ENCODE data around the gene ADGRD1. TPM values are rescaled to one million over a fixed set of nuclear protein-coding genes. Genes with fewer than 3 reads are reported as not detected.
"Not testable (repeated sequence)": the region's sequence is repeated elsewhere in the genome, so short reads cannot be mapped to it uniquely, and the experiment has no call there.

ADGRD1 gene
- polyA plus RNA-seq, 1 of the 3 experiments (the other 2 are of a cell fraction): not detected

DNA sequence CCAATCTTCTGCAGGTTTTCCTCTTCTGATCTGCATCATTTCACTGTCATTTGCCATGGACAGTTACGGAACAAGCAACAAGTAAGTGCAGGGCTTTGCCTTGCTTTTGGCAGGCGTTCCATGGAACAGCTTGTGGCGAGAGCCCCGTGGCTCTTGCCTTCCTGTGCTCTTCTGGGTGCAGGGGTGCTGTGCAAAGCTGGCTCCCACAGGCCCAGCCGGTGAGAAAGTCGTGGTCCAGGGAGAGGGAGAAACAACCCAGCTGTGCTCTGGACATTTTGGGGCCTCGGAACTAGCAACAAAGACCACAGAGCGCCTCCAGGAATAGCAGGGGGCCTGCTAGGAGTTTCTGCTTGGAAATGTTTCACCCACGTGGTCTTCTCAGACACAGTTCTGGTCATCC, 164.7 kb downstream of the ADGRD1 start:
- Histone ChIP-seq H3K79me2 (ENCODE audit: insufficient read depth) (no peaks in the 10 kb centered on the region), H3K4me3 (ENCODE audit: low read depth in 2 of 2, low read length in 1 of 2) (no peak overlapping the region), H3K4me2 (no peak overlapping the region), H3K9me3 (no peaks in the 10 kb centered on the region), H3F3A (replicated peaks; ENCODE audit: insufficient read depth) (no peaks in the 10 kb centered on the region), H2AFZ (ENCODE audit: low read depth) (no peak overlapping the region), H3K9ac (no peak overlapping the region), H3K36me3 (replicated peaks in 1 of 2; ENCODE audit: control insufficient read depth in 1 of 2, insufficient read depth in 2 of 2, low read length in 1 of 2) (no peaks in the 10 kb centered on the region), H3K4me1 (ENCODE audit: control insufficient read depth in 1 of 2, insufficient read depth in 2 of 2, low read depth in 1 of 2, low read length in 1 of 2) (peaks cover 0 to 17% of the 10 kb centered on the region in 2 experiments; a peak in 2 of 4 replicates), H3K9me2 (no peaks in the 10 kb centered on the region), H4K20me1 (ENCODE audit: insufficient read depth) (no peaks in the 10 kb centered on the region), H3K27ac (ENCODE audit: low read depth in 2 of 2, low read length in 1 of 2) (no peak overlapping the region), H3K27me3 (ENCODE audit: insufficient read depth) (no peaks in the 10 kb centered on the region)
- 16% methylated on average over 9 of the region's 9 CpGs for WGBS (ENCODE audit: low lambda C conversion rate)
- ChIA-PET POLR2A (no interaction called here), CTCF (interaction anchor here (2.1 to 11.0 kb wide), 2 partner anchors 14 kb away, joined by 17 to 135 read pairs; no protein-coding TSS in a partner anchor)
- TF ChIP-seq, protein P1, sequence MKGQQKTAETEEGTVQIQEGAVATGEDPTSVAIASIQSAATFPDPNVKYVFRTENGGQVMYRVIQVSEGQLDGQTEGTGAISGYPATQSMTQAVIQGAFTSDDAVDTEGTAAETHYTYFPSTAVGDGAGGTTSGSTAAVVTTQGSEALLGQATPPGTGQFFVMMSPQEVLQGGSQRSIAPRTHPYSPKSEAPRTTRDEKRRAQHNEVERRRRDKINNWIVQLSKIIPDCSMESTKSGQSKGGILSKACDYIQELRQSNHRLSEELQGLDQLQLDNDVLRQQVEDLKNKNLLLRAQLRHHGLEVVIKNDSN (IDR thresholded peaks at IDR 0.05; ENCODE audit: borderline replicate concordance, low read depth): no peak
- TF ChIP-seq MXI1 (IDR thresholded peaks at IDR 0.05; ENCODE audit: low read depth, low read length): no peak
- TF ChIP-seq GABPA (IDR thresholded peaks at IDR 0.05; ENCODE audit: low read depth): no peak
- no peak for TF ChIP-seq TEAD4 (IDR thresholded peaks at IDR 0.05; ENCODE audit: borderline replicate concordance, insufficient read depth)
- TF ChIP-seq EZH2phosphoT487 (IDR thresholded peaks at IDR 0.05; ENCODE audit: borderline replicate concordance, low read depth): no peak
- TF ChIP-seq JUND (IDR thresholded peaks at IDR 0.05): no peak
- no peak for TF ChIP-seq POLR2AphosphoS5 (IDR thresholded peaks at IDR 0.05; ENCODE audit: low read depth, low read length)
- TF ChIP-seq, protein P2, sequence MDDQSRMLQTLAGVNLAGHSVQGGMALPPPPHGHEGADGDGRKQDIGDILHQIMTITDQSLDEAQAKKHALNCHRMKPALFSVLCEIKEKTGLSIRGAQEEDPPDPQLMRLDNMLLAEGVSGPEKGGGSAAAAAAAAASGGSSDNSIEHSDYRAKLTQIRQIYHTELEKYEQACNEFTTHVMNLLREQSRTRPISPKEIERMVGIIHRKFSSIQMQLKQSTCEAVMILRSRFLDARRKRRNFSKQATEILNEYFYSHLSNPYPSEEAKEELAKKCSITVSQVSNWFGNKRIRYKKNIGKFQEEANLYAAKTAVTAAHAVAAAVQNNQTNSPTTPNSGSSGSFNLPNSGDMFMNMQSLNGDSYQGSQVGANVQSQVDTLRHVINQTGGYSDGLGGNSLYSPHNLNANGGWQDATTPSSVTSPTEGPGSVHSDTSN (IDR thresholded peaks at IDR 0.05): no peak
- TF ChIP-seq EP300 (IDR thresholded peaks at IDR 0.05; ENCODE audit: borderline replicate concordance in 1 of 2, low read depth in 1 of 2, low read length in 1 of 2): no peak
- TF ChIP-seq TCF12 (IDR thresholded peaks at IDR 0.05): no peak
- TF ChIP-seq MEF2A (IDR thresholded peaks at IDR 0.05; ENCODE audit: borderline replicate concordance, low read depth): no peak
- no peak for TF ChIP-seq GATA2 (CRISPR knock-in tag; IDR thresholded peaks at IDR 0.05)
- TF ChIP-seq, protein P3, sequence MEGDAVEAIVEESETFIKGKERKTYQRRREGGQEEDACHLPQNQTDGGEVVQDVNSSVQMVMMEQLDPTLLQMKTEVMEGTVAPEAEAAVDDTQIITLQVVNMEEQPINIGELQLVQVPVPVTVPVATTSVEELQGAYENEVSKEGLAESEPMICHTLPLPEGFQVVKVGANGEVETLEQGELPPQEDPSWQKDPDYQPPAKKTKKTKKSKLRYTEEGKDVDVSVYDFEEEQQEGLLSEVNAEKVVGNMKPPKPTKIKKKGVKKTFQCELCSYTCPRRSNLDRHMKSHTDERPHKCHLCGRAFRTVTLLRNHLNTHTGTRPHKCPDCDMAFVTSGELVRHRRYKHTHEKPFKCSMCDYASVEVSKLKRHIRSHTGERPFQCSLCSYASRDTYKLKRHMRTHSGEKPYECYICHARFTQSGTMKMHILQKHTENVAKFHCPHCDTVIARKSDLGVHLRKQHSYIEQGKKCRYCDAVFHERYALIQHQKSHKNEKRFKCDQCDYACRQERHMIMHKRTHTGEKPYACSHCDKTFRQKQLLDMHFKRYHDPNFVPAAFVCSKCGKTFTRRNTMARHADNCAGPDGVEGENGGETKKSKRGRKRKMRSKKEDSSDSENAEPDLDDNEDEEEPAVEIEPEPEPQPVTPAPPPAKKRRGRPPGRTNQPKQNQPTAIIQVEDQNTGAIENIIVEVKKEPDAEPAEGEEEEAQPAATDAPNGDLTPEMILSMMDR (IDR thresholded peaks at IDR 0.05): no peak
- TF ChIP-seq RFX5 (IDR thresholded peaks at IDR 0.05; ENCODE audit: low read length): no peak
- TF ChIP-seq NRF1 (IDR thresholded peaks at IDR 0.05; ENCODE audit: low read depth, low read length): no peak
- no peak for TF ChIP-seq SIN3A (IDR thresholded peaks at IDR 0.05; ENCODE audit: borderline replicate concordance, low read depth, low read length)
- TF ChIP-seq, protein P4, sequence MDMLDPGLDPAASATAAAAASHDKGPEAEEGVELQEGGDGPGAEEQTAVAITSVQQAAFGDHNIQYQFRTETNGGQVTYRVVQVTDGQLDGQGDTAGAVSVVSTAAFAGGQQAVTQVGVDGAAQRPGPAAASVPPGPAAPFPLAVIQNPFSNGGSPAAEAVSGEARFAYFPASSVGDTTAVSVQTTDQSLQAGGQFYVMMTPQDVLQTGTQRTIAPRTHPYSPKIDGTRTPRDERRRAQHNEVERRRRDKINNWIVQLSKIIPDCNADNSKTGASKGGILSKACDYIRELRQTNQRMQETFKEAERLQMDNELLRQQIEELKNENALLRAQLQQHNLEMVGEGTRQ (IDR thresholded peaks at IDR 0.05; ENCODE audit: borderline replicate concordance, low read depth, low read length): no peak
- no peak for DNase-seq

DNA sequence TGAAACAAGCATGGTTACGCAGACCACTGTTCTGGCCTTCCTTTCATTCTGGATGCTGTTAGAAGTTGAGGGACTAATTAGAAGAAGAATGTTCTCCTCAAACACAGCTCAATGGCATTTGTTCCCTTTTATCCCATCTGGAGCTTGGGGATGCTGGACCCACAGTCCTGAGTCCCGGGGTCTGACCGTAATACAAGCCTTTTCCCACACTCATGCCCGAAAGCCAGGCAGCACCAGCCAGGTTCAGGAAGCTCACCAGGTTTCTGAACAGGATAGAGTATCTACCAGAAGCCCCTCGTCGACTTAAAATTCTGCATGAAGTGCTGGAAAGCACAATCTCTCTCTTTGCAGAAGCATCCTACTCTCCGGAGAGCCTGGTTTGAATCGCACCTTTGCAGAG, 165.6 kb downstream of the ADGRD1 start:
- CTCF ChIA-PET: interaction anchor here (2.1 to 11.0 kb wide), 2 partner anchors 13 to 15 kb away, joined by 17 to 135 read pairs; no protein-coding TSS in a partner anchor
- POLR2A ChIA-PET: not testable (repeated sequence)

More for the DNA sequence above, 165.6 kb downstream of the ADGRD1 start:
- DNase-seq; H3K9me2 ChIP-seq; H3K27me3 ChIP-seq (ENCODE audit: insufficient read depth); H3F3A ChIP-seq (replicated peaks; ENCODE audit: insufficient read depth); H2AFZ ChIP-seq (ENCODE audit: low read depth); H3K79me2 ChIP-seq (ENCODE audit: insufficient read depth); H3K9me3 ChIP-seq; H3K36me3 ChIP-seq (replicated peaks in 1 of 2; ENCODE audit: control insufficient read depth in 1 of 2, insufficient read depth in 2 of 2, low read length in 1 of 2); H3K27ac ChIP-seq (ENCODE audit: low read depth in 2 of 2, low read length in 1 of 2); H4K20me1 ChIP-seq (ENCODE audit: insufficient read depth); H3K9ac ChIP-seq; H3K4me2 ChIP-seq; H3K4me3 ChIP-seq (ENCODE audit: low read depth in 2 of 2, low read length in 1 of 2); H3K4me1 ChIP-seq (ENCODE audit: control insufficient read depth in 1 of 2, insufficient read depth in 2 of 2, low read depth in 1 of 2, low read length in 1 of 2): not testable (repeated sequence)
- WGBS (ENCODE audit: low lambda C conversion rate): 28% methylated on average over 5 of the region's 8 CpGs

Measured in SK-N-SH (cell line).